ENCODE measurements around the gene GRIK4. TPM values are rescaled to one million over a fixed set of nuclear protein-coding genes. Genes with fewer than 3 reads are reported as not detected.

Gene GRIK4
- polyA plus RNA-seq, 1 donor from 2014 or later = 3.4 TPM

DNA sequence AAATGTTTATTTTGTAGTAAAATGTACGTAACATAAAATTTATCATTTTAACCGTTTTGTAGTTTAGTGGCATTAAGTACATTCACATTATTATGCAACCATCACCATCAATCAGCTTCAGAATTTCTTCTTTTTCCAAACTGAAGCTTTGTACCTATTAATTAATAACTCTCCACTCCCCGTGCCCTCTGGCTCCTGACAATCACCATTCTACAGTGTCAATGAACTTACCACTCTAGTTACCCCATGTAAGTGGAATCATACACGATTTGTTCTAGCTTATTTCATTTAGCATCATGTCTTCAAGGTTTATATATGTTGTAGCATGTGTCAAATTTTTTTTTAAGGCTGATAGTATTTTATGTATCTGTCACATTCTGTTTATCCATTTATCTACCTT lies 522.1 kb downstream of the GRIK4 start:
- TF ChIP-seq MXI1 (conservative IDR thresholded peaks at IDR 0.05; ENCODE audit: poor library complexity, severe bottlenecking) = no peak
- TF ChIP-seq, protein P1, sequence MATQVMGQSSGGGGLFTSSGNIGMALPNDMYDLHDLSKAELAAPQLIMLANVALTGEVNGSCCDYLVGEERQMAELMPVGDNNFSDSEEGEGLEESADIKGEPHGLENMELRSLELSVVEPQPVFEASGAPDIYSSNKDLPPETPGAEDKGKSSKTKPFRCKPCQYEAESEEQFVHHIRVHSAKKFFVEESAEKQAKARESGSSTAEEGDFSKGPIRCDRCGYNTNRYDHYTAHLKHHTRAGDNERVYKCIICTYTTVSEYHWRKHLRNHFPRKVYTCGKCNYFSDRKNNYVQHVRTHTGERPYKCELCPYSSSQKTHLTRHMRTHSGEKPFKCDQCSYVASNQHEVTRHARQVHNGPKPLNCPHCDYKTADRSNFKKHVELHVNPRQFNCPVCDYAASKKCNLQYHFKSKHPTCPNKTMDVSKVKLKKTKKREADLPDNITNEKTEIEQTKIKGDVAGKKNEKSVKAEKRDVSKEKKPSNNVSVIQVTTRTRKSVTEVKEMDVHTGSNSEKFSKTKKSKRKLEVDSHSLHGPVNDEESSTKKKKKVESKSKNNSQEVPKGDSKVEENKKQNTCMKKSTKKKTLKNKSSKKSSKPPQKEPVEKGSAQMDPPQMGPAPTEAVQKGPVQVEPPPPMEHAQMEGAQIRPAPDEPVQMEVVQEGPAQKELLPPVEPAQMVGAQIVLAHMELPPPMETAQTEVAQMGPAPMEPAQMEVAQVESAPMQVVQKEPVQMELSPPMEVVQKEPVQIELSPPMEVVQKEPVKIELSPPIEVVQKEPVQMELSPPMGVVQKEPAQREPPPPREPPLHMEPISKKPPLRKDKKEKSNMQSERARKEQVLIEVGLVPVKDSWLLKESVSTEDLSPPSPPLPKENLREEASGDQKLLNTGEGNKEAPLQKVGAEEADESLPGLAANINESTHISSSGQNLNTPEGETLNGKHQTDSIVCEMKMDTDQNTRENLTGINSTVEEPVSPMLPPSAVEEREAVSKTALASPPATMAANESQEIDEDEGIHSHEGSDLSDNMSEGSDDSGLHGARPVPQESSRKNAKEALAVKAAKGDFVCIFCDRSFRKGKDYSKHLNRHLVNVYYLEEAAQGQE (IDR thresholded peaks at IDR 0.05; ENCODE audit: borderline replicate concordance) = no peak
- TF ChIP-seq, protein P2, sequence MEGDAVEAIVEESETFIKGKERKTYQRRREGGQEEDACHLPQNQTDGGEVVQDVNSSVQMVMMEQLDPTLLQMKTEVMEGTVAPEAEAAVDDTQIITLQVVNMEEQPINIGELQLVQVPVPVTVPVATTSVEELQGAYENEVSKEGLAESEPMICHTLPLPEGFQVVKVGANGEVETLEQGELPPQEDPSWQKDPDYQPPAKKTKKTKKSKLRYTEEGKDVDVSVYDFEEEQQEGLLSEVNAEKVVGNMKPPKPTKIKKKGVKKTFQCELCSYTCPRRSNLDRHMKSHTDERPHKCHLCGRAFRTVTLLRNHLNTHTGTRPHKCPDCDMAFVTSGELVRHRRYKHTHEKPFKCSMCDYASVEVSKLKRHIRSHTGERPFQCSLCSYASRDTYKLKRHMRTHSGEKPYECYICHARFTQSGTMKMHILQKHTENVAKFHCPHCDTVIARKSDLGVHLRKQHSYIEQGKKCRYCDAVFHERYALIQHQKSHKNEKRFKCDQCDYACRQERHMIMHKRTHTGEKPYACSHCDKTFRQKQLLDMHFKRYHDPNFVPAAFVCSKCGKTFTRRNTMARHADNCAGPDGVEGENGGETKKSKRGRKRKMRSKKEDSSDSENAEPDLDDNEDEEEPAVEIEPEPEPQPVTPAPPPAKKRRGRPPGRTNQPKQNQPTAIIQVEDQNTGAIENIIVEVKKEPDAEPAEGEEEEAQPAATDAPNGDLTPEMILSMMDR (IDR thresholded peaks at IDR 0.05; ENCODE audit: poor library complexity, severe bottlenecking) = no peak
- no peak for TF ChIP-seq RAD21 (conservative IDR thresholded peaks at IDR 0.05)
- no peak for TF ChIP-seq TAF1 (IDR thresholded peaks at IDR 0.05; ENCODE audit: low read depth)
- no peak for TF ChIP-seq POLR2AphosphoS5 (IDR thresholded peaks at IDR 0.05)
- TF ChIP-seq SMC3 (conservative IDR thresholded peaks at IDR 0.05; ENCODE audit: poor library complexity) = no peak
- TF ChIP-seq EZH2 (IDR thresholded peaks at IDR 0.05; ENCODE audit: borderline replicate concordance, insufficient read depth, low read length, poor library complexity, severe bottlenecking) = no peak
- TF ChIP-seq EP300 (conservative IDR thresholded peaks at IDR 0.05; ENCODE audit: poor library complexity, severe bottlenecking) = no peak
- H3K9me3 ChIP-seq (ENCODE audit: low read length) = no peaks in the 10 kb centered on the region
- H3K27me3 ChIP-seq (ENCODE audit: insufficient read depth, low read depth, low read length) = no peaks in the 10 kb centered on the region
- H2AFZ ChIP-seq (ENCODE audit: low read depth, low read length) = no peak overlapping the region
- H3K36me3 ChIP-seq (ENCODE audit: insufficient read depth, low read length) = no peaks in the 10 kb centered on the region
- no peaks in the 10 kb centered on the region for H4K20me1 ChIP-seq (ENCODE audit: insufficient read depth)
- no peaks in the 10 kb centered on the region for H3K9me2 ChIP-seq (ENCODE audit: insufficient read depth, low read length)
- no peaks in the 10 kb centered on the region for H3F3A ChIP-seq (ENCODE audit: insufficient read depth, low read length, poor library complexity, severe bottlenecking)
- H3K27ac ChIP-seq (ENCODE audit: low read length) = no peak overlapping the region
- no peak overlapping the region for H3K4me2 ChIP-seq (ENCODE audit: low read length)
- no peak overlapping the region for H3K9ac ChIP-seq (ENCODE audit: low read length)
- H3K4me3 ChIP-seq (ENCODE audit: low read length) = no peak overlapping the region
- H3K79me2 ChIP-seq (replicated peaks; ENCODE audit: insufficient read depth, low read length) = peaks cover 20% of the 10 kb centered on the region

DNA sequence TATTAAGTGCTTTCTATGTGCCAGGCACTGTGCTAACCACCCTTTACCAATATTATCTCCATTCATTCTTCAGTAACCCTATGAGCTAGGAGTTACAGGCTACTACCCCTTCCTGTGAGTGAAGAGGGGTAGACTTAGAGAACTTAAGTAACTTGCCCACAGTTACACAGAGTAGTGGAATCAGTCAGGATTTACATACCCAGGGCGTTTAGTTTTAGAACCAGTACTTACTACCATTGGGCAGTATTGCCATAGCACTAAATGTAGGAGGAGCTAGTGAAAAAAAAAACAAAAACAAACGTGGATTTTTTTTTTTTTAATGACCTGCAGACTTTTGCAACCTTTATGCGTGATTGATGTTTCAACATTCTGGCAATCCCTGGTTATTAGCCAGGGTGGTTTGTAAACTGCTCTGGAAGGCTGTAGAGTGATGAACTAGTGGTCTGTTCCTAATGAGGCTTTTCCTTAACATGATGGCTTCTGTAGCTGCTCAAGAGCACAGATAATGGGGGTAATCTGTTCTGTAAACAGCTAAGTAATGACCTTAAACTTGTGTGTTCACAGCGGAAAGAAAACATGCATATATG lies 523.7 kb downstream of the GRIK4 start:
- H3K27ac ChIP-seq (ENCODE audit: low read length) = no peak overlapping the region
- peaks cover 17% of the 10 kb centered on the region for H3K79me2 ChIP-seq (replicated peaks; ENCODE audit: insufficient read depth, low read length)
- H3K9me3 ChIP-seq (ENCODE audit: low read length) = no peaks in the 10 kb centered on the region
- no peak overlapping the region for H3K4me2 ChIP-seq (ENCODE audit: low read length)
- H3K9me2 ChIP-seq (ENCODE audit: insufficient read depth, low read length) = no peaks in the 10 kb centered on the region
- no peaks in the 10 kb centered on the region for H3K36me3 ChIP-seq (ENCODE audit: insufficient read depth, low read length)
- H3K9ac ChIP-seq (ENCODE audit: low read length) = no peak overlapping the region
- no peaks in the 10 kb centered on the region for H3K27me3 ChIP-seq (ENCODE audit: insufficient read depth, low read depth, low read length)
- no peak for TF ChIP-seq RAD21 (conservative IDR thresholded peaks at IDR 0.05)
- no peak for TF ChIP-seq MXI1 (conservative IDR thresholded peaks at IDR 0.05; ENCODE audit: poor library complexity, severe bottlenecking)
- TF ChIP-seq SMC3 (conservative IDR thresholded peaks at IDR 0.05; ENCODE audit: poor library complexity) = no peak
- H3F3A ChIP-seq (ENCODE audit: insufficient read depth, low read length, poor library complexity, severe bottlenecking) = no peaks in the 10 kb centered on the region
- H3K4me3 ChIP-seq (ENCODE audit: low read length) = no peak overlapping the region
- no peaks in the 10 kb centered on the region for H4K20me1 ChIP-seq (ENCODE audit: insufficient read depth)
- no peak overlapping the region for H2AFZ ChIP-seq (ENCODE audit: low read depth, low read length)

All from neural cell (in vitro differentiated cells).